ENCODE data around the gene ZNF200. TPM values are rescaled to one million over a fixed set of nuclear protein-coding genes. Genes with fewer than 3 reads are reported as not detected.

The ZNF200 gene
- total and polyA plus RNA-seq, 4 donors = 9.8 to 14.9 (median 10.5) TPM

DNA sequence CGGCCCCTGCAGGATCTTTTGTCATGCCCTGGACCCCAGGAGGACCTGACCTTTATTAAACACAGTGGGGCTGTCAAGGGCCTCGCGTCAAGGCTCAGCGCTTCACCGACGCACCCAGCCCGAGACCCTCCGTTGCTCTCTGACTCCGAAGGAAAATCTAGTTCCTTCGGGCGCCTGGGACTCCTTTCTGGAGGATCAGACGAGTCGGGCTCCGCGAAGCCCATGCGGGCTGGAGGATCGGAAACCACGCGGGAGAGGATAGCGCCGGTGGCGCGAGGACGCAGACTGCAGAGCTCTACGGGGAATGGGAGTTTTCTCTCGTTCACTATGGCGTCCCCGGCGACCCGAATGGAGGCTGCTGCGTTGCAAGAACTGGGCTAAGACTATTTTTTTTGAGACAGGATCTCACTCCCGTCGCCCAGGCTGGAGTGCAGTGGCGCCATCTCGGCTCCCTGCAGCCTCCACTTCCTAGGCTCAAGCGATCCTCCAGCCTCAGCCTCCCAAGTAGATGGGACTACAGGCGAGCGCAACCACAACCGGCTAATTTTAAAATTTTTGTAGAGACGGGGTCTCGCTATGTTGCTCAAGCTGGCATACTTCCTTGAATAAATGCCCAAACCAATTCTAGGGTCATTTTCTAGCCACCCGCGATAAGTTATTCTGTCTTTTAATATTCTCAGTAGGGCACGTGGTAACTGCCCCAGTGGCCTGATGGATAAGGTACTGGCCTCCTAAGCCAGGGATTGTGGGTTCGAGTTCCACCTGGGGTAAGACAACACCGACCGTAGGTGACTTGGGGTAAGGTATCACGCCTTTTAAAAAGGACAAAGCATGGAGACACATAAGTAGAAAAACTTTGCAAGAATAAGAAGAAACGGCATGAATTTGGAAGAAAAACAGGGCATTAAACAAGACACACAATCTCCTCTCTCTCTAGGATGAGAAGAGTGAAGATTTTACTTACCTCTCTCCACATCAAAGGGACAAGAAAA lies 41.4 kb downstream of the ZNF200 start:
- WGBS (ENCODE audit: insufficient coverage) = 63% methylated on average over 47 of the region's 49 CpGs

DNA sequence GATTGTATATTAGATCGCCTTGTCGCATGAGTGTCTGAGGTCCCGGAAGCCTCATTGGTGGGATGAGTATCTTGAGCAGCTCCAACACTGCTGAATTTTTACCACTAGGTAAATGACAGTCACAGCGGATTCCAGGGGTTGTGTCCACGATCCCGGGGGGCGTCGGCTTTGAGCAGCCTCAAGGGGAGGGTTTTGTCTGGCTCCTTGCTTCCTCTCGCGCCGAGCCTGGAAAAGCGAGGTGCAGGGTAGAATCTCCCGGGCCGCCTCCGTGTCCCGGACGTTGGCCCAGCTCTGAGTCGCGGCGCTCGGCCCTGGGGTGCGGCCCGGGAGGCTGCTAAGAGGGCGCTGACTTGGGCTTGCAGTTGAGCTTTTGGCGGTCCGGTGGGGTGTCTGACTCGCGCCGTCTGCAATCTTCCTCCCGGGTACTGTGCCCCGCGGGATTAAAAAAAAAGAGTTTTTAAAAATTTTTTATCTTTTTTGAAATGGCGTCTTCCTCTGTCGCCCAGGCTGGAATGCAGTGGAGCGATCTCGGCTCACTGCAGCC lies 42.4 kb downstream of the ZNF200 start:
- Histone ChIP-seq H3K9me3 (ENCODE audit: control insufficient read depth, insufficient read depth, low read length) (peaks cover 1% of the 10 kb centered on the region), H3K27ac (ENCODE audit: low read depth, low read length) (no peak overlapping the region), H3K27me3 (ENCODE audit: control insufficient read depth, insufficient read depth, low read length) (peaks cover 91% of the 10 kb centered on the region), H3K4me1 (ENCODE audit: control insufficient read depth, insufficient read depth, low read length) (peaks cover 32% of the 10 kb centered on the region), H3K36me3 (ENCODE audit: control insufficient read depth, insufficient read depth, low read length) (peaks cover 2% of the 10 kb centered on the region), H3K4me3 (ENCODE audit: low read depth, low read length) (no peak overlapping the region)
- WGBS (ENCODE audit: insufficient coverage) = 36% methylated on average over 32 of the region's 36 CpGs
- no peak for DNase-seq (ENCODE audit: low read depth in 4 of 6, low spot score in 6 of 6)

More for the DNA sequence above, 41.4 kb downstream of the ZNF200 start:
- no peak overlapping the region for H3K4me3 ChIP-seq (ENCODE audit: low read depth, low read length)
- peaks cover 2% of the 10 kb centered on the region for H3K36me3 ChIP-seq (ENCODE audit: control insufficient read depth, insufficient read depth, low read length)
- H3K27me3 ChIP-seq (ENCODE audit: control insufficient read depth, insufficient read depth, low read length) = peaks cover 86% of the 10 kb centered on the region
- H3K4me1 ChIP-seq (ENCODE audit: control insufficient read depth, insufficient read depth, low read length) = peaks cover 26% of the 10 kb centered on the region
- no peak overlapping the region for H3K27ac ChIP-seq (ENCODE audit: low read depth, low read length)
- H3K9me3 ChIP-seq (ENCODE audit: control insufficient read depth, insufficient read depth, low read length) = peaks cover 1% of the 10 kb centered on the region
- no peak for DNase-seq (ENCODE audit: low read depth in 4 of 6, low spot score in 6 of 6)

DNA sequence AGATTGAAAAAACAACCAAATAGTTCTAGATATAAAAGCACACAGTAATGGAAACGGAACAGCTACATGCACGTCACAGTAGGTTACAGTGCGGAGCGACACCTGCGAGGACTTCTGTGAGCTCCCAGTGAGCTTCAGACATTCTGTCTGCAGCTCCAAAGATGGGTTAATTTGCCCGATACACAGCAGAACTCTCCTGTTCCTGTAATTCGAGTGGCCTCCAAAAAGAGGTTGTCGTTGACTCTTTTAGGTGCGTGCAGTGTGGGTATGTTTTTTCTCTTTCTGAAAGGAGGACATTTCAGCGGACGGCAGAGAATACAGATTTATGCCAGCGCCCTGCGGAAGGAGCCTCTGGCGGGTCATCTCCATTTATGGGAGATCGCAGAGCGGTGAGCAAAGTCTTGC lies 44.0 kb downstream of the ZNF200 start:
- Histone ChIP-seq H3K27ac (ENCODE audit: low read depth, low read length) (no peak overlapping the region), H3K9me3 (ENCODE audit: control insufficient read depth, insufficient read depth, low read length) (peaks cover 1% of the 10 kb centered on the region), H3K4me3 (ENCODE audit: low read depth, low read length) (no peak overlapping the region), H3K27me3 (ENCODE audit: control insufficient read depth, insufficient read depth, low read length) (peaks cover 97% of the 10 kb centered on the region), H3K4me1 (ENCODE audit: control insufficient read depth, insufficient read depth, low read length) (peaks cover 36% of the 10 kb centered on the region), H3K36me3 (ENCODE audit: control insufficient read depth, insufficient read depth, low read length) (peaks cover 2% of the 10 kb centered on the region)
- WGBS (ENCODE audit: insufficient coverage) = 4% methylated on average over 9 of the region's 16 CpGs
- peak in 1 of 6 donors; percentile 15 for DNase-seq (ENCODE audit: low read depth in 4 of 6, low spot score in 6 of 6)

DNA sequence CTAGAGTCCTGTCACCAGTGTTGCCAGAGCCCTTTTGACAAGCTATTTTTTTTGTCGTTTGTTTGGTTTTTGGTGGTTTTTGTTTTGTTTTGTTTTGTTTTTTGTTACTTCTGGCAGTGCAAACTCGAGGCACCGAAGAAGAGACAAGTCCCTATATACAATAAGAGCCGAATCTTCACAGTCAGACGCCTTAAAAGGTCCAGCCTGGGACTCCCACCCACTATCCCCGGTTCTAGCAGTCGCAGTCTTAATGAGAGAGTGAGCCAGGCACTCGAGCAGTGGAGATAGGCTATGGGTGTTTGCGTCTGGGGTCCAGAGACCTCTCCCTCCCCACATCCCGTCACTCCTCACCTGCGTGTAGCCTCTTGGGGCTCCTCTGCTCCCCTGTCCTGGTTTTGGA lies 45.1 kb downstream of the ZNF200 start:
- peaks cover 93% of the 10 kb centered on the region for H3K27me3 ChIP-seq (ENCODE audit: control insufficient read depth, insufficient read depth, low read length)
- H3K27ac ChIP-seq (ENCODE audit: low read depth, low read length) = no peak overlapping the region
- peaks cover 1% of the 10 kb centered on the region for H3K9me3 ChIP-seq (ENCODE audit: control insufficient read depth, insufficient read depth, low read length)
- H3K36me3 ChIP-seq (ENCODE audit: control insufficient read depth, insufficient read depth, low read length) = peaks cover 2% of the 10 kb centered on the region
- no peak overlapping the region for H3K4me3 ChIP-seq (ENCODE audit: low read depth, low read length)
- peaks cover 36% of the 10 kb centered on the region for H3K4me1 ChIP-seq (ENCODE audit: control insufficient read depth, insufficient read depth, low read length)
- no peak for DNase-seq (ENCODE audit: low read depth in 4 of 6, low spot score in 6 of 6)
- 21% methylated on average over 4 of the region's 11 CpGs for WGBS (ENCODE audit: insufficient coverage)

DNA sequence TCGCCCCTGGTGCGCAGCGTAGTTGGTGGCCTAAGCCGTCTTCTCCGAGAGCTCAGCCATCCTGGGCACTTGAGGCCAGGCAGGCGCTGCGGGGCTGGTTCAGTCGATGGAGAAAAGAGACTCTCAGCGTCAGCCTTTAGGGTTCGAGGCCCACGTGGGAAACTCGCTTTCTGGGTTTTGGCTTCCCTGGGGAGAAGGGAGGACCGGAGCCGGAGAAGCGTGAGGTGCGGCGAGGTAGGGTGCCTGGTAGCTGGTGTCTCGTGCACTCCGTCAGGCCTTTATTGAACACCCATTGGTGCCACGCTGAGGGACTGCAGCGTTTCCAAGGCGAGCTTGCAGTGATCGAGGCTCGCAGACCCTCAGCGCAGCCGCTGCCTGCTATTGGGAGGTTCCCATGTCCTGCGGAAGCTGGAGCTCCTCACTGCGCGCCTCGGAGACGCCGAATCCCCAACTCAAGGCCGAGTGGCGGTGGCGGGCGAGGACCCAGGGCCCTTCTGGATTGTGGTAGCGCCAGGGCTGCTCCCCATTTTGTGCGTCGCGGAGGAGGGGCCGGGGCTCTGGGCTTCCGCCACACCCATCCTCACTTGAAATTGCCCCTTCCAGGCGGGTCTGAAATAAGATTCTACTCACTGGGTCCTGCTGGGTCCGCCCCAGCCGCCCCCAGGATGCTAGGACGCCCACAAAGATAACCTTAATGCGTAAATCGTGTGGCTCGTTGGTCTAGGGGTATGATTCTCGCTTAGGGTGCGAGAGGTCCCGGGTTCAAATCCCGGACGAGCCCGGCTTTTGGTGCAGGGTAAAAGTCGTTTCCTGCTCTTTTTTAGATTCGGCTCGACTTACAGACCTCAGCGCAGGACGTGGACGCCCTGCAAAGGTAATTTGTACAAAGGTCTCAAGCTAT lies 45.8 kb downstream of the ZNF200 start:
- H3K27ac ChIP-seq (ENCODE audit: low read depth, low read length) = no peak overlapping the region
- H3K4me1 ChIP-seq (ENCODE audit: control insufficient read depth, insufficient read depth, low read length) = peaks cover 37% of the 10 kb centered on the region
- H3K4me3 ChIP-seq (ENCODE audit: low read depth, low read length) = peak overlapping the region; percentile 46
- H3K36me3 ChIP-seq (ENCODE audit: control insufficient read depth, insufficient read depth, low read length) = peaks cover 2% of the 10 kb centered on the region
- DNase-seq (ENCODE audit: low read depth in 4 of 6, low spot score in 6 of 6) = peak in 2 of 6 donors; percentile 63 to 72
- under 1% methylated on average over 56 of the region's 61 CpGs for WGBS (ENCODE audit: insufficient coverage)
- H3K27me3 ChIP-seq (ENCODE audit: control insufficient read depth, insufficient read depth, low read length) = peaks cover 93% of the 10 kb centered on the region
- peaks cover 1% of the 10 kb centered on the region for H3K9me3 ChIP-seq (ENCODE audit: control insufficient read depth, insufficient read depth, low read length)

DNA sequence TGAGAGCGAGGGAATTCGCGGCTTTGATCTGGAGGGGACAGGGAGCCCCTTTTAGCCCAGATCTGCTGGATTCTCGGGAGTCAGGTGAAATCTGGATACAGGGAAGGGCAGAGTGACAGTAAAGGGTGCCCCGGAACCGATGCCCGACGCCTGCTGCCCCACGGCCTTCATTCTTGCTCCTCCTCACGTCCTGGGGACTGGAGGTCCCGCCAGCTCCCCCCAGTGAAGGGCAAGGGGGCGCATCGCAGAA lies 46.4 kb downstream of the ZNF200 start:
- Histone ChIP-seq H3K4me1 (ENCODE audit: control insufficient read depth, insufficient read depth, low read length) (peaks cover 43% of the 10 kb centered on the region), H3K27me3 (ENCODE audit: control insufficient read depth, insufficient read depth, low read length) (peaks cover 93% of the 10 kb centered on the region), H3K36me3 (ENCODE audit: control insufficient read depth, insufficient read depth, low read length) (peaks cover 2% of the 10 kb centered on the region), H3K9me3 (ENCODE audit: control insufficient read depth, insufficient read depth, low read length) (peaks cover under 1% of the 10 kb centered on the region), H3K27ac (ENCODE audit: low read depth, low read length) (no peak overlapping the region), H3K4me3 (ENCODE audit: low read depth, low read length) (peak overlapping the region; percentile 46)
- WGBS (ENCODE audit: insufficient coverage) = 0% methylated on average over 13 of the region's 13 CpGs
- no peak for DNase-seq (ENCODE audit: low read depth in 4 of 6, low spot score in 6 of 6)

DNA sequence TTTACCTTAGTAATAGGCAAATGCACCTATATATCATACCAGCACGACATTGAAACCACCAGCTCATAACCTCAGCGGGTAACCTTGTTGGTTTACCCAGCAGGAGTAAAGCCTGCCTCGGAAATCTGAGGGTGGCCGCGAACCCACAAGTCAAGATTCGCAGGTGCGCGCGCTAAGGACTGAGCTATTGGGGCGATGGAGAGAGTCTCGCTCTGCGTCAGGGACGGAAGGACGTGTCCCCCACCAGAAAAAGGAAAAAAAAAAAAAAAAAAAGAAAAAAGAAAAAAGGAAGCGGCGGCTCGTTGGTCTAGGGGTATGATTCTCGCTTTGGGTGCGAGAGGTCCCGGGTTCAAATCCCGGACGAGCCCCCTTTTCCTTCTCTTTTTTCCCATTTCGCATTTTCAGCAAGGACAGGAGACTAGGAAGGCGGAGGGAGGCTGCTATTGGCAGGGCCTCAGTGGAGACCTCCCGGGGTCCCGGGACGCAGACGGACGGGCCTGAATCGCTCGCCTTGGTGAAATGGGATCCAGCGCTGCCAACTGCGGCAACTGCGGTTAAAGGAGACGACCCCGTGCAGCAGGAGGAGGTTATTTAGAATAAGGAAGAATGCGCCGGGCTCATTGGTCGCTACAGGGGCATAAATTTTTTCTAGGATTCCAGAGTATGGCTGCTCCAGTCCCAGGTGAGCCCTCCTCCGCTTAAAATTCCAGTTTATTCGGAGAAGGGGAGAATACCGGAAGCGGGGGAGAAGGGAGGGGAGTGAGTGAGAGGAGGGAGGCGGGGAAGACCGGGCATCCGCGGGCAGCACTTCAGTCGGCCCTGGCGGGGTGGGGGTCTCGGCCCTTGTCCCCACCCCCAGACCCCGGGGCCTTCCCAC lies 46.9 kb downstream of the ZNF200 start, which contains the start of gene OR1F1:
OR1F1 (plus strand) TSS at position 407 of the 877 bp plus-strand sequence.
- peak in 3 of 6 donors; percentile 55 to 92 (median 62) for DNase-seq (ENCODE audit: low read depth in 4 of 6, low spot score in 6 of 6)

DNA sequence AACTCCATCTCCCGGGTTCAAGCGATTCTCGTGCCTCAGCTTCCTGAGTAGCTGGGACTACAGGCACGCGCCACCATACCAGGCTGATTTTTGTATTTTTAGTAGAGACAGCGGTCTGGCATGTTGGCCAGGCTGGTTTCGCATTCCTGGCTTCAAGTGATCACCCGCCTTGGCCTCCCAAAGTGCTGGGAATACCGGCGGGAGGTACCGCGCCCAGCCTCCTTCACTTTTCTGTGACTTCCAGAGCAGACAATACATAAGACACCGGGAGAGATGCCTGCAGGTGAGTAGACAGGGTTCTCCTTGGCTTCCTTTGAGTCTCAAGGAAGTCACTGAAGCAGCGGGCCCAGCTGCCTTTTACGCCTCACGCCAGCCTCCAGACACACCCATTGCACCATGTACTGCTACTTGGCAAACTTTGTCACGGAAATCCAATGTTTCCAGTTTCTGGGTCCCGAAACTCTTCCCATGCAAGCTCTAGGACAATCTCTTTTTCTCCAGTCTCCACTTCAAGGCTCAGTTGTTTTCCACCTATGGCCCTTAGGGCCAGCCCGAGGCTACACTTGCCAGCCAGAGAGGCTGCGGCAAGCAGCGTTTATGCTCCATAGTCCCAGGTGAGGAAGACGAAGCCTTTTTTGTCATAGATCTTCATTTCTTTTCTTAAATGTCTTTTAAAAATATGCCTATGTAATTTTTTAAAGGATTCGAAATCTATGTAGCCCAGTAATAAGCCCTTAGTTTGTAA lies 47.8 kb downstream of the ZNF200 start:
- Histone ChIP-seq H3K9me3 (ENCODE audit: control insufficient read depth, insufficient read depth, low read length) (no peaks in the 10 kb centered on the region), H3K27me3 (ENCODE audit: control insufficient read depth, insufficient read depth, low read length) (peaks cover 93% of the 10 kb centered on the region), H3K36me3 (ENCODE audit: control insufficient read depth, insufficient read depth, low read length) (no peaks in the 10 kb centered on the region), H3K27ac (ENCODE audit: low read depth, low read length) (no peak overlapping the region), H3K4me1 (ENCODE audit: control insufficient read depth, insufficient read depth, low read length) (peaks cover 55% of the 10 kb centered on the region), H3K4me3 (ENCODE audit: low read depth, low read length) (no peak overlapping the region)
- 71% methylated on average over 14 of the region's 23 CpGs for WGBS (ENCODE audit: insufficient coverage)
- no peak for DNase-seq (ENCODE audit: low read depth in 4 of 6, low spot score in 6 of 6)

More for the DNA sequence above, 46.9 kb downstream of the ZNF200 start, which contains the start of gene OR1F1:
- H3K4me3 ChIP-seq (ENCODE audit: low read depth, low read length) = peak within 1 kb of the TSS; percentile 46
- peaks cover 93% of the 10 kb centered on the region for H3K27me3 ChIP-seq (ENCODE audit: control insufficient read depth, insufficient read depth, low read length)
- peaks cover 49% of the 10 kb centered on the region for H3K4me1 ChIP-seq (ENCODE audit: control insufficient read depth, insufficient read depth, low read length)
- under 1% methylated on average over 43 of the region's 51 CpGs for WGBS (ENCODE audit: insufficient coverage)
- peak within 1 kb of the TSS; percentile 40 for H3K27ac ChIP-seq (ENCODE audit: low read depth, low read length)
- H3K9me3 ChIP-seq (ENCODE audit: control insufficient read depth, insufficient read depth, low read length) = no peaks in the 10 kb centered on the region
- no peaks in the 10 kb centered on the region for H3K36me3 ChIP-seq (ENCODE audit: control insufficient read depth, insufficient read depth, low read length)

Measured in spinal cord (tissue), 10 donors.